ENCODE measurements around the gene MAP1LC3A.

MAP1LC3A gene

GRCh38 chr20:34549929-34550305 is 8.6 kb upstream of the MAP1LC3A start (continued):
- TF ChIP-seq RARB (CRISPR knock-in tag; IDR thresholded peaks at IDR 0.05) (no peak), SNAI2 (CRISPR knock-in tag; IDR thresholded peaks at IDR 0.05) (no peak), ARNTL (CRISPR knock-in tag; IDR thresholded peaks at IDR 0.05; ENCODE audit: borderline replicate concordance, low read depth) (no peak), BACH2 (CRISPR knock-in tag; IDR thresholded peaks at IDR 0.05; ENCODE audit: borderline replicate concordance) (no peak), ESRRG (CRISPR knock-in tag; IDR thresholded peaks at IDR 0.05) (no peak)
- TF ChIP-seq, protein P1, sequence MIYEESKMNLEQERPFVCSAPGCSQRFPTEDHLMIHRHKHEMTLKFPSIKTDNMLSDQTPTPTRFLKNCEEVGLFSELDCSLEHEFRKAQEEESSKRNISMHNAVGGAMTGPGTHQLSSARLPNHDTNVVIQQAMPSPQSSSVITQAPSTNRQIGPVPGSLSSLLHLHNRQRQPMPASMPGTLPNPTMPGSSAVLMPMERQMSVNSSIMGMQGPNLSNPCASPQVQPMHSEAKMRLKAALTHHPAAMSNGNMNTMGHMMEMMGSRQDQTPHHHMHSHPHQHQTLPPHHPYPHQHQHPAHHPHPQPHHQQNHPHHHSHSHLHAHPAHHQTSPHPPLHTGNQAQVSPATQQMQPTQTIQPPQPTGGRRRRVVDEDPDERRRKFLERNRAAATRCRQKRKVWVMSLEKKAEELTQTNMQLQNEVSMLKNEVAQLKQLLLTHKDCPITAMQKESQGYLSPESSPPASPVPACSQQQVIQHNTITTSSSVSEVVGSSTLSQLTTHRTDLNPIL (CRISPR knock-in tag; IDR thresholded peaks at IDR 0.05; ENCODE audit: low read depth): no peak

- no peak for ATAC-seq
- no peak for TF ChIP-seq RARB (CRISPR knock-in tag; IDR thresholded peaks at IDR 0.05)
- TF ChIP-seq, protein P2, sequence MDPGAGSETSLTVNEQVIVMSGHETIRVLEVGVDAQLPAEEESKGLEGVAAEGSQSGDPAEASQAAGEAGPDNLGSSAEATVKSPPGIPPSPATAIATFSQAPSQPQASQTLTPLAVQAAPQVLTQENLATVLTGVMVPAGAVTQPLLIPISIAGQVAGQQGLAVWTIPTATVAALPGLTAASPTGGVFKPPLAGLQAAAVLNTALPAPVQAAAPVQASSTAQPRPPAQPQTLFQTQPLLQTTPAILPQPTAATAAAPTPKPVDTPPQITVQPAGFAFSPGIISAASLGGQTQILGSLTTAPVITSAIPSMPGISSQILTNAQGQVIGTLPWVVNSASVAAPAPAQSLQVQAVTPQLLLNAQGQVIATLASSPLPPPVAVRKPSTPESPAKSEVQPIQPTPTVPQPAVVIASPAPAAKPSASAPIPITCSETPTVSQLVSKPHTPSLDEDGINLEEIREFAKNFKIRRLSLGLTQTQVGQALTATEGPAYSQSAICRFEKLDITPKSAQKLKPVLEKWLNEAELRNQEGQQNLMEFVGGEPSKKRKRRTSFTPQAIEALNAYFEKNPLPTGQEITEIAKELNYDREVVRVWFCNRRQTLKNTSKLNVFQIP (CRISPR knock-in tag; IDR thresholded peaks at IDR 0.05; ENCODE audit: borderline replicate concordance, low read depth): no peak
- no peak for TF ChIP-seq OSR1 (CRISPR knock-in tag; IDR thresholded peaks at IDR 0.05)
- no peak for TF ChIP-seq ZNF8 (CRISPR knock-in tag; IDR thresholded peaks at IDR 0.05)
- TF ChIP-seq GLIS3 (CRISPR knock-in tag; IDR thresholded peaks at IDR 0.05): no peak
- TF ChIP-seq, protein P3, sequence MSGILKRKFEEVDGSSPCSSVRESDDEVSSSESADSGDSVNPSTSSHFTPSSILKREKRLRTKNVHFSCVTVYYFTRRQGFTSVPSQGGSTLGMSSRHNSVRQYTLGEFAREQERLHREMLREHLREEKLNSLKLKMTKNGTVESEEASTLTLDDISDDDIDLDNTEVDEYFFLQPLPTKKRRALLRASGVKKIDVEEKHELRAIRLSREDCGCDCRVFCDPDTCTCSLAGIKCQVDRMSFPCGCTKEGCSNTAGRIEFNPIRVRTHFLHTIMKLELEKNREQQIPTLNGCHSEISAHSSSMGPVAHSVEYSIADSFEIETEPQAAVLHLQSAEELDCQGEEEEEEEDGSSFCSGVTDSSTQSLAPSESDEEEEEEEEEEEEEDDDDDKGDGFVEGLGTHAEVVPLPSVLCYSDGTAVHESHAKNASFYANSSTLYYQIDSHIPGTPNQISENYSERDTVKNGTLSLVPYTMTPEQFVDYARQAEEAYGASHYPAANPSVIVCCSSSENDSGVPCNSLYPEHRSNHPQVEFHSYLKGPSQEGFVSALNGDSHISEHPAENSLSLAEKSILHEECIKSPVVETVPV (CRISPR knock-in tag; IDR thresholded peaks at IDR 0.05): no peak
- TF ChIP-seq CSDC2 (CRISPR knock-in tag; IDR thresholded peaks at IDR 0.05): no peak
- TF ChIP-seq ISL1 (CRISPR knock-in tag; IDR thresholded peaks at IDR 0.05): no peak
- TF ChIP-seq BACH2 (CRISPR knock-in tag; IDR thresholded peaks at IDR 0.05; ENCODE audit: borderline replicate concordance): no peak
- TF ChIP-seq SNAI2 (CRISPR knock-in tag; IDR thresholded peaks at IDR 0.05): no peak
Measured at GRCh38 chr20:34552569-34552968, 5.9 kb upstream of the MAP1LC3A start.

DNA sequence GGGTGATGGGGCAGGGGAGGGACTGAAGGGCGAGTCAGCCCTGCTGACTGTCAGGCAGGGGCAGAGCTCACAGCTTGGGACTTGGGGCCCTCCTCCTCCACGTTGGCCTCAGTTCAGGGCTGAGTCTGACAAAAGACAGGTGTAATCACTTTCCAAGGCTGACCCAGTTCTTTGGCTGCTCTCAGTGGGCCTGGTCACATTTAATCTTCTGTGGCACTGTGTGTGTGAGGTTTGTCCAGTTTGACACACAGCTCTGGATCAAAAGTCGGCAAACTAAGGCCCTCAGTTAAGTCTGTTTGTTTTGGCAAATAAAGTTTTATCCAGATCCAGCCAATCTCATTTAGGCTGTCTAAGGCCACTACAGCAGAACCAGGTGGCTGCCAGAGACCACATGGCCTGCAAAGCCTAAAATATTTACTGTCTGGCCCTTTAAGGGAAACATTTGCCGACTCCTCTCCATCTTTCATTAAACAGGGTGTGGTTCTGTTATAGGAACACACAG is 5.1 kb upstream of the MAP1LC3A start:
- ATAC-seq: peak; percentile 21

More for the DNA sequence above, 5.1 kb upstream of the MAP1LC3A start:
- TF ChIP-seq SNAI2 (CRISPR knock-in tag; IDR thresholded peaks at IDR 0.05) (no peak), OSR1 (CRISPR knock-in tag; IDR thresholded peaks at IDR 0.05) (no peak), TOX (CRISPR knock-in tag; IDR thresholded peaks at IDR 0.05; ENCODE audit: borderline replicate concordance) (no peak), ISL1 (CRISPR knock-in tag; IDR thresholded peaks at IDR 0.05) (no peak), ZFP30 (CRISPR knock-in tag; IDR thresholded peaks at IDR 0.05) (no peak), PPARA (CRISPR knock-in tag; IDR thresholded peaks at IDR 0.05; ENCODE audit: borderline replicate concordance) (no peak), ZNF565 (CRISPR knock-in tag; conservative IDR thresholded peaks at IDR 0.05; ENCODE audit: low read depth) (no peak), ZNF8 (CRISPR knock-in tag; IDR thresholded peaks at IDR 0.05) (no peak), GLIS3 (CRISPR knock-in tag; IDR thresholded peaks at IDR 0.05) (no peak), ZC3H10 (CRISPR knock-in tag; IDR thresholded peaks at IDR 0.05) (no peak), CSDC2 (CRISPR knock-in tag; IDR thresholded peaks at IDR 0.05) (no peak), TCF4 (CRISPR knock-in tag; IDR thresholded peaks at IDR 0.05; ENCODE audit: borderline replicate concordance) (no peak; the same call in 1 of the 2 replicates)
- TF ChIP-seq, protein P1 (CRISPR knock-in tag; IDR thresholded peaks at IDR 0.05; ENCODE audit: low read depth): no peak
- TF ChIP-seq, protein P4, sequence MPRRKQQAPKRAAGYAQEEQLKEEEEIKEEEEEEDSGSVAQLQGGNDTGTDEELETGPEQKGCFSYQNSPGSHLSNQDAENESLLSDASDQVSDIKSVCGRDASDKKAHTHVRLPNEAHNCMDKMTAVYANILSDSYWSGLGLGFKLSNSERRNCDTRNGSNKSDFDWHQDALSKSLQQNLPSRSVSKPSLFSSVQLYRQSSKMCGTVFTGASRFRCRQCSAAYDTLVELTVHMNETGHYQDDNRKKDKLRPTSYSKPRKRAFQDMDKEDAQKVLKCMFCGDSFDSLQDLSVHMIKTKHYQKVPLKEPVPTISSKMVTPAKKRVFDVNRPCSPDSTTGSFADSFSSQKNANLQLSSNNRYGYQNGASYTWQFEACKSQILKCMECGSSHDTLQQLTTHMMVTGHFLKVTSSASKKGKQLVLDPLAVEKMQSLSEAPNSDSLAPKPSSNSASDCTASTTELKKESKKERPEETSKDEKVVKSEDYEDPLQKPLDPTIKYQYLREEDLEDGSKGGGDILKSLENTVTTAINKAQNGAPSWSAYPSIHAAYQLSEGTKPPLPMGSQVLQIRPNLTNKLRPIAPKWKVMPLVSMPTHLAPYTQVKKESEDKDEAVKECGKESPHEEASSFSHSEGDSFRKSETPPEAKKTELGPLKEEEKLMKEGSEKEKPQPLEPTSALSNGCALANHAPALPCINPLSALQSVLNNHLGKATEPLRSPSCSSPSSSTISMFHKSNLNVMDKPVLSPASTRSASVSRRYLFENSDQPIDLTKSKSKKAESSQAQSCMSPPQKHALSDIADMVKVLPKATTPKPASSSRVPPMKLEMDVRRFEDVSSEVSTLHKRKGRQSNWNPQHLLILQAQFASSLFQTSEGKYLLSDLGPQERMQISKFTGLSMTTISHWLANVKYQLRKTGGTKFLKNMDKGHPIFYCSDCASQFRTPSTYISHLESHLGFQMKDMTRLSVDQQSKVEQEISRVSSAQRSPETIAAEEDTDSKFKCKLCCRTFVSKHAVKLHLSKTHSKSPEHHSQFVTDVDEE (CRISPR knock-in tag; IDR thresholded peaks at IDR 0.05): no peak
- TF ChIP-seq, protein P2 (CRISPR knock-in tag; IDR thresholded peaks at IDR 0.05; ENCODE audit: borderline replicate concordance, low read depth): no peak
- TF ChIP-seq, protein P3 (CRISPR knock-in tag; IDR thresholded peaks at IDR 0.05): no peak
